HepG2 (cell line): ENCODE results near the gene EGLN2. TPM values are rescaled to one million over a fixed set of nuclear protein-coding genes. Genes with fewer than 3 reads are reported as not detected.
A peak's percentile ranks its signal among the peaks of the same experiment; 100 is the strongest.

Experiments used
- DNMT3B ChIP-seq: conservative IDR thresholded peaks from 2 replicates; pipeline ENCODE4 v1.6.1; 2016; ENCODE audit warnings: missing biosample characterization, control low read depth
- EED ChIP-seq: sonication (generic); formaldehyde crosslinking; IDR thresholded peaks from 2 replicates; pipeline ENCODE4 v1.5.0; 2020; ENCODE audit warnings: mild to moderate bottlenecking, missing genetic modification reagents
- ELF3 ChIP-seq: IDR thresholded peaks from 2 replicates; pipeline ENCODE4 v1.6.1; 2016; ENCODE audit warnings: missing genetic modification reagents, missing compliant biosample characterization
- ISL2 ChIP-seq: sonication (generic); formaldehyde crosslinking; IDR thresholded peaks from 2 replicates; pipeline ENCODE4 v1.5.0; 2020; ENCODE audit warnings: missing genetic modification reagents
- REPIN1 ChIP-seq: sonication (generic); formaldehyde crosslinking; IDR thresholded peaks from 2 replicates; pipeline ENCODE4 v1.8.0; 2022; ENCODE audit warnings: missing genetic modification reagents, low read depth, mild to moderate bottlenecking, borderline replicate concordance
- SP4 ChIP-seq: sonication (generic); formaldehyde crosslinking; IDR thresholded peaks from 2 replicates; pipeline ENCODE4 v1.8.1; 2023; ENCODE audit warnings: mild to moderate bottlenecking, missing genetic modification reagents
- SRSF1 ChIP-seq: fragments of 200-400 bp; formaldehyde crosslinking; optimal IDR thresholded peaks from 2 replicates; pipeline ENCODE3; 2017; ENCODE audit warnings: mild to moderate bottlenecking, low read depth, low read length, moderate library complexity
- TARDBP ChIP-seq: sonication (generic); formaldehyde crosslinking; IDR thresholded peaks from 2 replicates; pipeline ENCODE4 v1.8.0; 2022; ENCODE audit warnings: mild to moderate bottlenecking, missing genetic modification reagents
- TCF12 ChIP-seq, 2 experiments: fragments of 450-650 bp in 1 of 2; sonication (generic) in 1 of 2; formaldehyde crosslinking in 1 of 2; IDR thresholded peaks; 2 replicates each; pipeline versions ENCODE4 v1.6.1 to v1.8.0; 2017 to 2022; ENCODE audit warnings: antibody characterized with exemption in 1 of 2, mild to moderate bottlenecking in 1 of 2, missing genetic modification reagents in 1 of 2, moderate library complexity in 1 of 2
- ZBTB3 ChIP-seq: sonication (generic); formaldehyde crosslinking; IDR thresholded peaks from 2 replicates; pipeline ENCODE4 v1.4.0; 2020; ENCODE audit warnings: low read depth, mild to moderate bottlenecking, moderate library complexity, missing genetic modification reagents, borderline replicate concordance
- ZMYM3 ChIP-seq: sonication (generic); formaldehyde crosslinking; IDR thresholded peaks from 2 replicates; pipeline ENCODE4 v1.5.1; 2020; ENCODE audit warnings: mild to moderate bottlenecking, missing genetic modification reagents
- ZNF264 ChIP-seq: sonication (generic); formaldehyde crosslinking; IDR thresholded peaks from 2 replicates; pipeline ENCODE4 v1.4.0; 2020; ENCODE audit warnings: missing genetic modification reagents
- ZNF329 ChIP-seq: sonication (generic); formaldehyde crosslinking; IDR thresholded peaks from 2 replicates; pipeline ENCODE4 v1.9.0; 2021; ENCODE audit warnings: low read depth, mild to moderate bottlenecking, missing genetic modification reagents
- ZNF672 ChIP-seq: sonication (generic); formaldehyde crosslinking; IDR thresholded peaks from 2 replicates; pipeline ENCODE4 v1.8.1; 2022; ENCODE audit warnings: missing genetic modification reagents
- ZNF703 ChIP-seq: sonication (generic); formaldehyde crosslinking; IDR thresholded peaks from 2 replicates; pipeline ENCODE4 v1.5.1; 2020; ENCODE audit warnings: missing genetic modification reagents, mild to moderate bottlenecking, moderate library complexity, borderline replicate concordance
- ZNF777 ChIP-seq: sonication (generic); formaldehyde crosslinking; IDR thresholded peaks from 2 replicates; pipeline ENCODE4 v1.4.0; 2020; ENCODE audit warnings: missing genetic modification reagents
- ZNF792 ChIP-seq: IDR thresholded peaks from 2 replicates; pipeline ENCODE4 v1.6.1; 2016
- ZSCAN9 ChIP-seq: IDR thresholded peaks from 2 replicates; pipeline ENCODE4 v1.6.1; 2016; ENCODE audit warnings: borderline replicate concordance
- polyA plus RNA-seq, 8 experiments: library from polyadenylated mRNA; depleted of rRNA in 3 of 8; stranded (reverse) in 7 of 8; unstranded in 1 of 8; fragments of >200 nt; fragmentation: Illumina TruSeq in 4 of 8; extraction: Trizol in 4 of 8; gene quantifications; 2 replicates each; pipeline versions ENCODE4 v1.2.1 to v1.2.3, GENCODE V29; 2011 to 2016; ENCODE audit warnings: low read depth in 4 of 8, missing spikeins in 1 of 8, mixed read lengths in 1 of 8; ENCODE audit not compliant: insufficient read depth in 1 of 8
- total RNA-seq, 5 experiments: library from RNA; depleted of rRNA; stranded (reverse); fragments of >200 nt; fragmentation: Illumina TruSeq; extraction: Trizol; gene quantifications; 2 replicates each; pipeline ENCODE4 v1.2.3, GENCODE V29; 2016; ENCODE audit warnings: low read depth in 1 of 5
- TF ChIP-seq, protein P1 (sequence below): IDR thresholded peaks from 2 replicates; pipeline ENCODE4 v1.6.1; 2016
- TF ChIP-seq, protein P2 (sequence below): sonication (generic); formaldehyde crosslinking; conservative IDR thresholded peaks from 2 replicates; pipeline ENCODE4 v1.4.0; 2020; ENCODE audit warnings: missing genetic modification reagents
- TF ChIP-seq, protein P3 (sequence below): sonication (generic); formaldehyde crosslinking; IDR thresholded peaks from 2 replicates; pipeline ENCODE4 v1.5.0; 2020; ENCODE audit warnings: missing genetic modification reagents, mild to moderate bottlenecking, borderline replicate concordance
- TF ChIP-seq, protein P4 (sequence below): IDR thresholded peaks from 2 replicates; pipeline ENCODE4 v1.6.1; 2016; ENCODE audit warnings: mild to moderate bottlenecking, missing biosample characterization, missing genetic modification reagents

EGLN2 gene
- total and polyA plus RNA-seq, 2 of the 13 experiments (the other 11 are each of a cell fraction or from before 2014, with no cell fraction given), result 16.5 to 40.8 TPM

DNA sequence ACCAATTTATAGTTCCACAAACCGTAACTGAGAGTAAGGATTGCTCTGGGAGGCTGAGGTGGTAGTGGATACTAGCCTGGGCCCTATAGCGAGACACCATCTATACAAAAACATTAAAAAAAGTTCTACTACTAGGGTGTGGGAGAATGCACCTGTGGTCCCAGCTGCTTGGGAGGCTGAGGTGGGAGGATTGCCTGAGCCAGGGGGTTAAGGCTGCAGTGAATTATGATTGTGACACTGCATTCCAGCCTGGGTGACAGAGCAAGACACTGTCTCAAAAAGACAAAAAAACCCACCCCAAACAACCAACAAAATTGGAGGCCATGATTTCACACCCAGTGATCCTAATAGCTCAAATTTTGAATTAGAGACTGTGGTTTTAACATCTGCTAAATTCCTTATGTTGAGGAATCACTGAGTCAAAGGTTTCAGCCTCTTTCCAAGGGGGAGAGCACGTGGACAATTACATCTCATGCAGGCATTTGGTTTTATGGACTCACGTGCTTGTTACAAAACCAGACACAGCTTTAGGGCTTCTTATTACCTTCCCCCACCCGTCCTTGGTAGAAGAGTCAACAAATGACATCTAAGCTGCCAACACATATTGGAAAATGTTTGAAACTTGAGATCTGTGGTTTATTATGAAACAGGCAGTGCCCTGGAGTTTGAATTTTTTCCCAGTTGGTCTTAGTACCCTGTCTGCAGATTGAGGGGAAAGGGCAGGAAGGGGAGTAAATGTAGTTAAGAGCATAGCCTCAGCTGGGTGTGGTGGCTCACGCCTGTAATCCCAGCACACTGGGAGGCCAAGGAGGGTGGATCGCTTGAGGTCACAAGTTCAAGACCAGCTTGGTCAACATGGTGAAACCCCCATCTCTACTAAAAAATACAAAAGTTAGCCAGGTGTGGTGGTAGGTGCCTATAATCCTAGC lies 32.8 kb downstream of the EGLN2 start (continued):
- no peak for TF ChIP-seq DNMT3B (CRISPR knock-in tag)
- TF ChIP-seq REPIN1 (CRISPR knock-in tag), result peak; percentile 74; the same call in 1 of the 2 replicates
- TF ChIP-seq, protein P1, sequence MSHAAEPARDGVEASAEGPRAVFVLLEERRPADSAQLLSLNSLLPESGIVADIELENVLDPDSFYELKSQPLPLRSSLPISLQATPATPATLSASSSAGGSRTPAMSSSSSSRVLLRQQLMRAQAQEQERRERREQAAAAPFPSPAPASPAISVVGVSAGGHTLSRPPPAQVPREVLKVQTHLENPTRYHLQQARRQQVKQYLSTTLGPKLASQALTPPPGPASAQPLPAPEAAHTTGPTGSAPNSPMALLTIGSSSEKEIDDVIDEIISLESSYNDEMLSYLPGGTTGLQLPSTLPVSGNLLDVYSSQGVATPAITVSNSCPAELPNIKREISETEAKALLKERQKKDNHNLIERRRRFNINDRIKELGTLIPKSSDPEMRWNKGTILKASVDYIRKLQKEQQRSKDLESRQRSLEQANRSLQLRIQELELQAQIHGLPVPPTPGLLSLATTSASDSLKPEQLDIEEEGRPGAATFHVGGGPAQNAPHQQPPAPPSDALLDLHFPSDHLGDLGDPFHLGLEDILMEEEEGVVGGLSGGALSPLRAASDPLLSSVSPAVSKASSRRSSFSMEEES (CRISPR knock-in tag), result peak; percentile 97
- TF ChIP-seq ZBTB3 (CRISPR knock-in tag), result 0 out of 2 replicates have a peak, but pooled peaks have one; percentile 48
- no peak for TF ChIP-seq ZNF329 (CRISPR knock-in tag)
- TF ChIP-seq ISL2 (CRISPR knock-in tag), result peak; percentile 85
- no peak for TF ChIP-seq SP4 (CRISPR knock-in tag)
- TF ChIP-seq ZNF672 (CRISPR knock-in tag), result no peak
- TF ChIP-seq ZNF792 (CRISPR knock-in tag), result no peak
- TF ChIP-seq, protein P2, sequence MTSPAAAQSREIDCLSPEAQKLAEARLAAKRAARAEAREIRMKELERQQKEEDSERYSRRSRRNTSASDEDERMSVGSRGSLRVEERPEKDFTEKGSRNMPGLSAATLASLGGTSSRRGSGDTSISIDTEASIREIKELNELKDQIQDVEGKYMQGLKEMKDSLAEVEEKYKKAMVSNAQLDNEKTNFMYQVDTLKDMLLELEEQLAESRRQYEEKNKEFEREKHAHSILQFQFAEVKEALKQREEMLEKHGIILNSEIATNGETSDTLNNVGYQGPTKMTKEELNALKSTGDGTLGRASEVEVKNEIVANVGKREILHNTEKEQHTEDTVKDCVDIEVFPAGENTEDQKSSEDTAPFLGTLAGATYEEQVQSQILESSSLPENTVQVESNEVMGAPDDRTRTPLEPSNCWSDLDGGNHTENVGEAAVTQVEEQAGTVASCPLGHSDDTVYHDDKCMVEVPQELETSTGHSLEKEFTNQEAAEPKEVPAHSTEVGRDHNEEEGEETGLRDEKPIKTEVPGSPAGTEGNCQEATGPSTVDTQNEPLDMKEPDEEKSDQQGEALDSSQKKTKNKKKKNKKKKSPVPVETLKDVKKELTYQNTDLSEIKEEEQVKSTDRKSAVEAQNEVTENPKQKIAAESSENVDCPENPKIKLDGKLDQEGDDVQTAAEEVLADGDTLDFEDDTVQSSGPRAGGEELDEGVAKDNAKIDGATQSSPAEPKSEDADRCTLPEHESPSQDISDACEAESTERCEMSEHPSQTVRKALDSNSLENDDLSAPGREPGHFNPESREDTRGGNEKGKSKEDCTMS (CRISPR knock-in tag), result no peak
- no peak for TF ChIP-seq ZNF703 (CRISPR knock-in tag)
- TF ChIP-seq, protein P3, sequence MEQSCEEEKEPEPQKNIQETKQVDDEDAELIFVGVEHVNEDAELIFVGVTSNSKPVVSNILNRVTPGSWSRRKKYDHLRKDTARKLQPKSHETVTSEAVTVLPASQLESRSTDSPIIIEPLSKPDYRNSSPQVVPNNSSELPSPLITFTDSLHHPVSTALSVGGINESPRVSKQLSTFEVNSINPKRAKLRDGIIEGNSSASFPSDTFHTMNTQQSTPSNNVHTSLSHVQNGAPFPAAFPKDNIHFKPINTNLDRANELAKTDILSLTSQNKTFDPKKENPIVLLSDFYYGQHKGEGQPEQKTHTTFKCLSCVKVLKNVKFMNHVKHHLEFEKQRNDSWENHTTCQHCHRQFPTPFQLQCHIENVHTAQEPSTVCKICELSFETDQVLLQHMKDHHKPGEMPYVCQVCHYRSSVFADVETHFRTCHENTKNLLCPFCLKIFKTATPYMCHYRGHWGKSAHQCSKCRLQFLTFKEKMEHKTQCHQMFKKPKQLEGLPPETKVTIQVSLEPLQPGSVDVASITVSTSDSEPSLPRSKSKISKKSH (CRISPR knock-in tag), result no peak
- TF ChIP-seq, protein P4, sequence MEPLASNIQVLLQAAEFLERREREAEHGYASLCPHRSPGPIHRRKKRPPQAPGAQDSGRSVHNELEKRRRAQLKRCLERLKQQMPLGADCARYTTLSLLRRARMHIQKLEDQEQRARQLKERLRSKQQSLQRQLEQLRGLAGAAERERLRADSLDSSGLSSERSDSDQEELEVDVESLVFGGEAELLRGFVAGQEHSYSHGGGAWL (CRISPR knock-in tag), result no peak
- no peak for TF ChIP-seq ZNF777 (CRISPR knock-in tag)
- TF ChIP-seq EED (CRISPR knock-in tag), result no peak
- TF ChIP-seq SRSF1, result no peak
- peak; percentile 55; the same call in 1 of the 2 replicates for TF ChIP-seq ZSCAN9 (CRISPR knock-in tag)
- TF ChIP-seq ELF3 (CRISPR knock-in tag), result 0 out of 2 replicates have a peak, but pooled peaks have one; percentile 17
- TF ChIP-seq TCF12 (IDR thresholded peaks at IDR 0.05), result no peak
- no peak for TF ChIP-seq TCF12 (CRISPR knock-in tag; IDR thresholded peaks at IDR 0.05)
- peak; percentile 94 for TF ChIP-seq ZNF264
- TF ChIP-seq ZMYM3 (CRISPR knock-in tag), result peak; percentile 50; the same call in 1 of the 2 replicates
- TF ChIP-seq TARDBP (CRISPR knock-in tag), result 0 out of 2 replicates have a peak, but pooled peaks have one; percentile 45
